SU-DHL-6 (cell line): ENCODE data around the gene EIF5A.

Source experiments
- CTCF ChIP-seq: fragments of 200-600 bp; sonication (generic); IDR thresholded peaks from one replicate; pipeline ENCODE4 v1.5.1; 2017; ENCODE audit warnings: antibody characterized with exemption, mild to moderate bottlenecking, low read length, moderate library complexity; ENCODE audit not compliant: insufficient read depth, poor library complexity, severe bottlenecking
- EZH2phosphoT487 ChIP-seq: fragments of 200-600 bp; sonication (generic), shearing (Covaris generic); conservative IDR thresholded peaks from 2 replicates; pipeline ENCODE4 v1.6.1; 2018; ENCODE audit warnings: mild to moderate bottlenecking, antibody characterized with exemption, low read length, moderate library complexity, mixed read lengths

DNA sequence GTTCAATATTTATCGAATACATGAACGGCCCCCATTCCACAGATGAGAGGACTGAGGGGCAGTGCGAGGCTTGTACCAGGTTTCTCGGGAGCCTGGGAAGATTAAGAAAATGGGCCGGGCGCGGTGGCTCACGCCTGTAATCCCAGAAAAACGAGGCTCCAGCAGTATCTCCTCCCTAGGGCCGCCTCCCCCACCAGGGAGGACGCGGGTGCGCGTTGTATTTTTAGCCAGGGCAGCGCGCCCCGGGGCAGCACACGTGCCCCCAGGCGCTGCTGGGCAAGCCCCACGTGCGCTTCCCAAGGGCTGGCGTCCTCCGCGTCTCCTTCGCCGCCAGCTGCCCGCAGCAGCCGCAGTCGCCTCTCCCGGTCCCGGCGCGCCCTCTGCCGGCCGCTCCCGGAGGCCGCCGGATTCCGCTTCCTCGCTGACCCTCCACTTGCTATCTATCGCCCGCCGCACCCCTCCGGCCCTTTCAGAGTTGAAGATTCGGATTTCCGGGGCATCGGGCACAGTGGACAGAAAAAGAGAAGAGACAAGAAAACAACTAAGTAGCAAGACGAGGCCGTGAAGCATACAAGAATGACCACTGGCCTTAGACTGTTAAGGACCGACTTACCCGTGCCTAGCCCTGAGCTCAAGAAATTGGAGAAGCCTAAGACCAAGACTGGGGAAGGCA, 11.1 kb upstream of the EIF5A start:
- TF ChIP-seq CTCF (peak; percentile 89), EZH2phosphoT487 (no peak)
